GM20000 (cell line): Measurements from ENCODE around the gene NXPH4.

Experiments used
- DNase-seq: peaks from one replicate; pipeline ENCODE4 v3.0.0; 2012; ENCODE audit warnings: low spot score
- CTCF ChIP-seq: IDR thresholded peaks from 2 replicates; pipeline ENCODE4 v1.5.1; 2012; ENCODE audit warnings: mild to moderate bottlenecking, control low read depth; ENCODE audit errors: extremely low read depth, missing control alignments

The NXPH4 gene

GRCh38 chr12:57237932-57238853, 21.6 kb downstream of the NXPH4 start:
- DNase-seq: peak; percentile 46
- TF ChIP-seq CTCF: no peak

GRCh38 chr12:57238854-57239554, 22.4 kb downstream of the NXPH4 start:
- TF ChIP-seq CTCF: peak; percentile 100

GRCh38 chr12:57239587-57240065, 23.0 kb downstream of the NXPH4 start:
- TF ChIP-seq CTCF: no peak
- peak; percentile 22 for DNase-seq

More at GRCh38 chr12:57238854-57239554, 22.4 kb downstream of the NXPH4 start:
- peak; percentile 93 for DNase-seq

GRCh38 chr12:57240066-57240921, 23.7 kb downstream of the NXPH4 start:
- DNase-seq: peak; percentile 57
- TF ChIP-seq CTCF: no peak

- DNase-seq: peak; percentile 44
- no peak for TF ChIP-seq CTCF
Measured at GRCh38 chr12:57240926-57241401, 24.4 kb downstream of the NXPH4 start.

GRCh38 chr12:57241402-57242310, 25.1 kb downstream of the NXPH4 start:
- DNase-seq: peak; percentile 16
- no peak for TF ChIP-seq CTCF
